ENCODE data around the gene MEIOC. TPM values are rescaled to one million over a fixed set of nuclear protein-coding genes. Genes with fewer than 3 reads are reported as not detected.
A peak's percentile ranks its signal among the peaks of the same experiment; 100 is the strongest.

MEIOC gene
- total RNA-seq, 2 donors from 2014 or later = 0.58 TPM; not detected in 1

DNA sequence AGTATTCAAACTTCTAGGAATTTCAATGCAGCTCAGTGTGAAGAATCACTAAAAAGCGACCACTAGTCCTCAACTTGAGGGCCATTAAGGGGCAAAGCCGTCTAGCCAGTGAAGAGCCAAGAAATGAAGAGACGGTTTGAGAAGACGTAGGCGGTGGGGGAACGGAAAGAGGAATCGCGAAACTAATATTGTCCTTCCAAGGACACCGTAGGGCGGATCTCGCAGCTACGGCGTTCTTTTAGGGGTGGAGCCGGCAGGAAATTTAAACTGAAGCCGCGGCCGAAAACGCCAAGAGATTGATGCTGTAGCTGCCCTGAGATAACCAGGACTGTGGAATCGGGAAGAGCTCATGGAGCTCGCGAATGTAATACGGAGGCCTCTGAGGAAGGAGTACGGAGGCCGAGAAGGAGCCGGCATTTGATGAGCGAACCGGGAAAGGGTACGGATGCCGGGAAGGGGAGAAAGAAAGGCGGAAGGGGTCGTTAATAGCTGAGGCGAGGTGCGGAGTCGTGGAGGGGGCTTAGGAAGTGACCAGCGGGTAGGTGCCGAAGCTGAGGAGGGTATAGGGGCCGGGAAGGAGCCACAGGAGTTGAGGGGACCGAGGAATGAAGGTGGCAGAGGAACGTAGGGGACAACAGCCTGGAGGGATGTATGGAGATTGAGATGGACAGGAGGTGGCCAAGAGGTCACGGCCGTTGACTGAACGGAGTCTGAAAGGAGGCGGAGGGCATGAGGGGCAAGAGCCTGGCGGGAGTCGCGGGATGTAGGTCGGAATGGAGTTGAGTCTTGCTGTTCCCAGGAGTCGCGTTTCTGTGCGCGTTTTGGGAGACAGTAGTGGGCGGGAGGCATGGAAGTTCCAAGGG lies 52.4 kb downstream of the MEIOC start, which contains the start of gene DBF4B:
TSS of gene DBF4B (plus strand) at position 265 of the 863 bp plus-strand sequence. CDS start at position 421, 156 bp downstream.
- H3K27ac Mint-ChIP-seq = no peak within 1 kb of the TSS
- H3K4me1 Mint-ChIP-seq = no peaks in the 10 kb centered on the region
- peak; percentile 82 for ATAC-seq (replicated peaks)

DNA sequence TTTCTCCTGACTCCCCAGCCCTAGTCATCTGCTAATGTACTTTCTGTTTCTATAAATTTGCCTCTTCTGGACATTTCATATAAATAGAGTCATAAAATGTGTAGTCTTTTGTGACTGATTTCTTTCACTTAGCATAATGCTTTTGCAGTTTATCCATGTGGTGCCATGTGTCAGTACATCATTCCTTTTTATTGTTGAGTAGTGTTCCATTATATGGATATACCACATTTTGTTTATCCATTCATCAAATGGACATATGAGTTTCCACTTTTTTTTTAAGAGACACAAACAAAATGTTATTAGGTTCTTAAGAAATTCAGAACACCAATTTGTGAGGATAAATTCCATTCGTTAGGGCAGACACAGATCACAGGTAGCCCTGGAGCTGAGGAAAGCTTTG lies 63.2 kb downstream of the MEIOC start:
- H3K4me3 Mint-ChIP-seq = no peak overlapping the region
- ATAC-seq (replicated peaks) = no peak
- H3K9me3 Mint-ChIP-seq = no peaks in the 10 kb centered on the region
- H3K27ac Mint-ChIP-seq = no peak overlapping the region
- H3K36me3 Mint-ChIP-seq (ENCODE audit: low read depth) = peaks cover 7% of the 10 kb centered on the region
- no peaks in the 10 kb centered on the region for H3K4me1 Mint-ChIP-seq
- no peaks in the 10 kb centered on the region for H3K27me3 Mint-ChIP-seq

More for the DNA sequence above, 52.4 kb downstream of the MEIOC start, which contains the start of gene DBF4B:
- Mint-ChIP-seq H3K4me3 (no peak within 1 kb of the TSS), H3K36me3 (ENCODE audit: low read depth) (no peaks in the 10 kb centered on the region), H3K9me3 (no peaks in the 10 kb centered on the region), H3K27me3 (no peaks in the 10 kb centered on the region)

DNA sequence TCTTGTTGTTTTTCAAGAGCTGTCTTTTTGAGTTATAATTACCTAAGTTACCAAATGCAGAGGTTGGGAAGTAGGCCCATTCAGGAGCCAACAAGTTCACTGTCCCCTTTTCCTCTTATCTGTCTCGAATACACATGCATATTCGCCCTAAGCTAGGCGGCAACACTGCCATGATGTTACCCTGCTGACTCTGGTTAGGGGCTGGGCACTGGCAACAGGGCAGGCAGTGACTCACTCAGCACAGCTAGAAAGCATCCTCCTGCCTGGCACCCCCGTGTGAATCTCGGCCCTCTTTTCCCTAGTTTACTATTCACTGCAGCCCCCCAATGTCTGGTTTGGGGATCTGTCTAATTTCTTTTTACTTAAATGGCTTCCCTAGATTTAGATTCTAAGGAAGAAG lies 66.0 kb downstream of the MEIOC start:
- Mint-ChIP-seq H3K4me1 (no peaks in the 10 kb centered on the region), H3K36me3 (ENCODE audit: low read depth) (peaks cover 7% of the 10 kb centered on the region), H3K27me3 (no peaks in the 10 kb centered on the region), H3K9me3 (no peaks in the 10 kb centered on the region), H3K27ac (no peak overlapping the region), H3K4me3 (no peak overlapping the region)
- no peak for ATAC-seq (replicated peaks)

Other genes with a start within 250 kb of the MEIOC start
- 10 to 100 TPM; 40.3 to 43.7 TPM for gene GPATCH8, start 153.1 kb upstream of the MEIOC start, total RNA-seq
- gene FZD2, start 99.0 kb upstream of the MEIOC start, total RNA-seq = not detected
- gene CCDC43, start 33.3 kb downstream of the MEIOC start, total RNA-seq = 10 to 100 TPM; 24.2 to 30.0 TPM
- gene DBF4B, start 52.2 kb downstream of the MEIOC start, total RNA-seq = 10 to 100 TPM; 16.3 to 24.3 TPM
- under 1 TPM; 0.13 to 0.74 TPM for gene ADAM11, start 102.5 kb downstream of the MEIOC start, total RNA-seq
- gene GJC1, start 173.8 kb downstream of the MEIOC start, total RNA-seq = 1 to 10 TPM; 2.4 to 3.4 TPM
- not detected for gene HIGD1B, start 191.4 kb downstream of the MEIOC start, total RNA-seq
- 100 to 1,000 TPM; 105 to 215 TPM for gene EFTUD2, start 243.0 kb downstream of the MEIOC start, total RNA-seq